GM12865 (cell line): ENCODE results near the gene TBCCD1.

ENCODE experiments used
- DNase-seq: peaks from one replicate; pipeline ENCODE4 v3.0.0; 2010; ENCODE audit warnings: low read depth
- H3K4me3 ChIP-seq: 2 replicates; pipeline ENCODE4 v1.5.1; 2011; ENCODE audit warnings: mild to moderate bottlenecking, low read depth, low read length, control low read depth
- TF ChIP-seq, protein P1 (sequence below): IDR thresholded peaks from 2 replicates; pipeline ENCODE4 v1.5.1; 2011; ENCODE audit warnings: low read length, control low read depth, low read depth, inconsistent platforms; ENCODE audit not compliant: insufficient read depth; ENCODE audit errors: missing control alignments

TBCCD1 gene

DNA sequence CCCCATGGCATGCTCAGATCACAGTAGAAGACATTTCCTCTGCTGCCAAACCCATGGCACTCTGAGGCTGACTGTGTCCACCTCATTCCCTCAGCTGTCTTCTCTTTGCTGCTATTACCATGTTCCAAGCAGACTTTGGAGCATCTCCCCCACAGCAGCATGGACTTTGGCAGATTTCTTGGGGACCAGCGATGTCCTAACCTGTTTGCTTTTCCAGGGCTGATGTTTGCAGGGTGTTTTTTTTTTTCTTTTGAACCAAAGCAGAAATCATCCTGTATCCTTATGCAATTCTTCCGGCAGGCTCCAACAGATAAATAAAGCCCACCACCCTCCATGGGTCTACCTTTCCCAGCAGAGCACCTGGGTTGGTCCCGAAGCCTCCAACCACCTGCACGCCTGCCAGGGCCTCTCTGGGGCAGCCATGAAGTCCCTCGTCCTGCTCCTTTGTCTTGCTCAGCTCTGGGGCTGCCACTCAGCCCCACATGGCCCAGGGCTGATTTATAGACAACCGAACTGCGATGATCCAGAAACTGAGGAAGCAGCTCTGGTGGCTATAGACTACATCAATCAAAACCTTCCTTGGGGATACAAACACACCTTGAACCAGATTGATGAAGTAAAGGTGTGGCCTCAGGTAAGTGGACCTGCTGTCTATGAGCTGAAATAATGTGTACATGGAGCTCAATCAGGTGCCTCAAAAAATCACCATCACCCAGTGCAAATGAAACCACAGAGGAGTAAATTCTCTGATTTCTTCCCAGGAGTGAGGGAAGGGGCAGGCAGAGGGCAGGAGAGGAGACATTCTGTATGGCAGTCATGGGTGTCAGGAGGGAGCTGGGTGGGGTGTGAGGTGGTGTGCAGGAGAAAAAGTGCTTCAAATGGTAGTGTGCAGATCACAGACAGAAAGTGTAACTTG, 45.8 kb upstream of the TBCCD1 start, which contains the start of gene AHSG:
Gene AHSG (plus strand): TSS at position 340 of the 916 bp plus-strand sequence. CDS start 82 bp downstream, at position 422.
- TF ChIP-seq, protein P1, sequence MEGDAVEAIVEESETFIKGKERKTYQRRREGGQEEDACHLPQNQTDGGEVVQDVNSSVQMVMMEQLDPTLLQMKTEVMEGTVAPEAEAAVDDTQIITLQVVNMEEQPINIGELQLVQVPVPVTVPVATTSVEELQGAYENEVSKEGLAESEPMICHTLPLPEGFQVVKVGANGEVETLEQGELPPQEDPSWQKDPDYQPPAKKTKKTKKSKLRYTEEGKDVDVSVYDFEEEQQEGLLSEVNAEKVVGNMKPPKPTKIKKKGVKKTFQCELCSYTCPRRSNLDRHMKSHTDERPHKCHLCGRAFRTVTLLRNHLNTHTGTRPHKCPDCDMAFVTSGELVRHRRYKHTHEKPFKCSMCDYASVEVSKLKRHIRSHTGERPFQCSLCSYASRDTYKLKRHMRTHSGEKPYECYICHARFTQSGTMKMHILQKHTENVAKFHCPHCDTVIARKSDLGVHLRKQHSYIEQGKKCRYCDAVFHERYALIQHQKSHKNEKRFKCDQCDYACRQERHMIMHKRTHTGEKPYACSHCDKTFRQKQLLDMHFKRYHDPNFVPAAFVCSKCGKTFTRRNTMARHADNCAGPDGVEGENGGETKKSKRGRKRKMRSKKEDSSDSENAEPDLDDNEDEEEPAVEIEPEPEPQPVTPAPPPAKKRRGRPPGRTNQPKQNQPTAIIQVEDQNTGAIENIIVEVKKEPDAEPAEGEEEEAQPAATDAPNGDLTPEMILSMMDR, result no peak
- no peak within 1 kb of the TSS for H3K4me3 ChIP-seq

DNA sequence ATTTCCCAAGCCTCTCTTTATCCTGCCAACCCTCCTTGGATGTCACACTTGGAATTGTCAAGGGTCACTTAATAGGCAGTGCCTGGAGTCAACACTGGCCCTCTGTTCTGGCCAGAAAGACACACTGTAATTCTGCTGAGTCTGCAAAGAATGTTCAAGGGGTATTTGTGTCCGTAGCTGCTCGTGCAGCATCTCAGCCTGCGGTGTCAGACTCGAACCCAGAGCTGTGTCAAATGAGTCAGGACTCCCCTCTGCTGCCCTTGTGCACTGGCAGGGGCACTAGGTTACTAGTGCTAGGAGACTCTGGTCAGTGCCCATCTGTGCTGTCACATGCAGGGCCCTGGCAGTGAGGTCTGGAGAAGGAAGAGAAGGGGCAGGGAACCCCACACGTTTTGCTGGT, 44.9 kb upstream of the TBCCD1 start:
- TF ChIP-seq, protein P1, result no peak
- no peak for DNase-seq

More for the DNA sequence above, 45.8 kb upstream of the TBCCD1 start, which contains the start of gene AHSG:
- DNase-seq, result no peak

GRCh38 chr3:186609247-186609868, 42.2 kb upstream of the TBCCD1 start:
- H3K4me3 ChIP-seq, result no peak overlapping the region
- TF ChIP-seq, protein P1, result peak; percentile 43
- DNase-seq, result peak; percentile 41

More for the DNA sequence above, 44.9 kb upstream of the TBCCD1 start:
- H3K4me3 ChIP-seq, result no peak overlapping the region

DNA sequence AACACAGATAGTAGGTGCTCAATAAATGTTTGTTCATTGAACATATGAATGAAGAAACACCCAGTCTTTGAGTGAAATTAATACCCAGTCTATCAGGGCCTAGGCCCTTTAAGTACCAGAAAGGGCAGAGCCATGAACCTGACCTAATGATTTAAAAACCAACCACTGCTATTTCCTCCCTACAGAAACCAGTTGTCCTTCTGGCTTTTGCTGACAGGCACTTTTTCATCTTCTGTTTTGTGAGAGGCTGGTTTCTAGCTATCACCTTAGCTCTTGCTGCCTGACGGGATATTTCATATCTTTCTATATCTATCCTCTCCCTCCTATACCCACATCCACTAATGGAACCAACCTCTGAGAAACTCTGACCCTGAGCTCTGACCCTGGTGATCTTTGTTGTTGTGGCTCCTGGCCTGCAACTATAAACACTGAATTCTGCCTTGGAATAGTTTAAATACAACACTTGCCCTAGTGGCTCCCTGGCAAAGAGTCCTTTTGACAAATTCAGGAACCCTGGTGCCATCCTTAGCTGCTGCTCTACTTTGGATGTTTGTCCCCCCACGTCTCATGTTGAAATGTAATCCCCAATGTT, 41.6 kb upstream of the TBCCD1 start:
- DNase-seq, result no peak
- no peak overlapping the region for H3K4me3 ChIP-seq
- TF ChIP-seq, protein P1, result no peak

- TF ChIP-seq, protein P1, result no peak
- no peak overlapping the region for H3K4me3 ChIP-seq
- DNase-seq, result no peak
Observed at GRCh38 chr3:186605561-186606545, 38.7 kb upstream of the TBCCD1 start.

DNA sequence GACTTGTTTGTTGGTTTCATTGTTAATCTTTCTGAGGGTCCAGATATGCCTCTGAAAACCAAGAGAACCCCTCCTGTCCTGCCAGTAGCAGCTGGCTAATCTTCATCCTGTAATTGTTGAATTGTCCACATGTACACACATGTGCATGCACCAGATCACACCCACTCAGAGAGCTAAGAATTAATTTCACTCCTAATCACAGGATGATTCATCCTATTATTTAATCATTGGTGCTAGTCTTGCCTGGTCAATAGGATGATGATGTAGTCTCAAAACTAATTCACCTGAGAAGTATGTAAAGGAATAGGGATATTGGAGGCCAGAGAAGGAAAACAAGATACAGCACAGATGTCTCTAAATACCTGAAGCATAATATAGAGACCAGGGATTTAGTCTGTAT, 37.9 kb upstream of the TBCCD1 start:
- TF ChIP-seq, protein P1, result no peak
- H3K4me3 ChIP-seq, result no peak overlapping the region
- DNase-seq, result no peak
